ENCODE data around the gene DOCK1.

- TF ChIP-seq CTCF (IDR thresholded peaks at IDR 0.05) = no peak
- TF ChIP-seq POLR2AphosphoS5 (IDR thresholded peaks at IDR 0.05) = no peak
Measured at GRCh38 chr10:126948355-126949160, 43.3 kb downstream of the DOCK1 start.
